ENCODE results near the gene SLAMF7.

DNA sequence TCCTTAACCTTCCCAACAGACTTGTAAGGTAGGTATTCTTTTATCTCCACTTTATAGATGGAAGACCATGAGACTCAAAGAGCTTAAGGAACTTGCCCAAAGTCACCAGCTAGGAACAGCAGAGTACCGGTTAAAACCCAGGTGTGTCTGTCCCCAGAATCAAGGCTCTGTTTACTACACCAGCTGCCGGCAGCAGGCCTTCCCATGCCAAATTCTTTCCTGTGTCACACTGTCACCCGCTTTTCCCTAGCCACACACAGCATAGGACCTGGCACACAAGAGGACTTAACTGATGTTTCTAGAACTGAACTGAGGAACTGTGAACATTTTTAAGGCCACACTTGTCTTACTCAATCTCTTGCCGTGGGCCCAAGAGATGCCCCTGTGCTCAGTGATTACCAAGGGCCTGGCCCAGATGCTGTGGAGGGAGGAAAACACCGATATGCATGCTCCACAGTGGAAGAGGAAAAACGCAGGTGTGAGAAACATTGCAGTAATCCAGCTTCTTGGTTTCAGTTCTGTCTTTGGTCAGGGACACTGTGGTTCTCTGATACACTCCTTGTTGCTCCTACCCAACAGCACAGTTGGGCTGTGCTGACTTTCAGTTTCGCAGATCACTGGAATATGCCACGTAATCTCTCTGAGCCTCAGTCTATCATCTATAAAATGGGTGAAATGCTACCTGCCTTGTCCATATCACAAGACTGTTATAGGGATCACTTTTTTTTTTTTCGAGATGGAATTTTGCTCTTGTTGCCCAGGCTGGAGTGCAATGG, 43.1 kb downstream of the SLAMF7 start:
- no peak for TF ChIP-seq ZNF274 (IDR thresholded peaks at IDR 0.05; ENCODE audit: low read depth, low read length)
- TF ChIP-seq YY1 (IDR thresholded peaks at IDR 0.05; ENCODE audit: insufficient read depth, insufficient read length): no peak
- TF ChIP-seq SUZ12 (IDR thresholded peaks at IDR 0.05; ENCODE audit: extremely low read depth, insufficient read depth, insufficient read length): no peak

Data from NT2/D1 (cell line).